Superior temporal gyrus (tissue), 1 donor: Measurements from ENCODE around the gene CDSN.
"Not testable (repeated sequence)": the region's sequence is repeated elsewhere in the genome, so short reads cannot be mapped to it uniquely, and the experiment has no call there.

Experiments
- DNase-seq: peaks from one replicate; pipeline ENCODE4 v3.0.0-alpha.2; 2016; ENCODE audit errors: extremely low spot score

CDSN gene

DNA sequence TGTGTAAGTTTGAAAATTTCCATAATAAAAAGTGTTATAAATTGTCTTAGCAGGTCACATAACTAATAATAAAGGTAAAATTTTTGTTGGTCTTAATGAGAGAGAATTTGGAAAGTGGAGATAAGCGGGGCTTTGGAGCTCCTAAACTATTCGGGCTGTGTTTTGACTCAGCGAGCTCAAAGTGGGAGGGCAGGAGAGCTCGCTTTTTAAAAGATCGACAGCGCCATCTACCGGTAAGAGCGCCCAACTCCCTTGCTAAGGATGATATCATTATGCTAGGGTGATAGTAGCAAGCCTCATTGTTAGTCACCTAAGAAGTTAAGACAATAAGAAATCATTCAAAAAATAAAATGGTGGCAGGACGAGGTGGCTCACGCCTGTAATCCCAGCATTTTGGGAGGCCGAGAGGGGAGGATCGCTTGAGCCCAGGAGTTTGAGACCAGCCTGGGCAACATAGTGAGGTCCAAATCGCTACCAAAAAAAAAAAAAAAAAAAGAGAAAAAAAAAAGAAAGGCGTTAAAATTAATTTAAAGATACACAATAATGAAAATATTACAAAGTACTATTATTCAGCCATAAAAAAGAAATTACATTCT is 32.7 kb downstream of the CDSN start:
- peak; percentile 99 for DNase-seq

DNA sequence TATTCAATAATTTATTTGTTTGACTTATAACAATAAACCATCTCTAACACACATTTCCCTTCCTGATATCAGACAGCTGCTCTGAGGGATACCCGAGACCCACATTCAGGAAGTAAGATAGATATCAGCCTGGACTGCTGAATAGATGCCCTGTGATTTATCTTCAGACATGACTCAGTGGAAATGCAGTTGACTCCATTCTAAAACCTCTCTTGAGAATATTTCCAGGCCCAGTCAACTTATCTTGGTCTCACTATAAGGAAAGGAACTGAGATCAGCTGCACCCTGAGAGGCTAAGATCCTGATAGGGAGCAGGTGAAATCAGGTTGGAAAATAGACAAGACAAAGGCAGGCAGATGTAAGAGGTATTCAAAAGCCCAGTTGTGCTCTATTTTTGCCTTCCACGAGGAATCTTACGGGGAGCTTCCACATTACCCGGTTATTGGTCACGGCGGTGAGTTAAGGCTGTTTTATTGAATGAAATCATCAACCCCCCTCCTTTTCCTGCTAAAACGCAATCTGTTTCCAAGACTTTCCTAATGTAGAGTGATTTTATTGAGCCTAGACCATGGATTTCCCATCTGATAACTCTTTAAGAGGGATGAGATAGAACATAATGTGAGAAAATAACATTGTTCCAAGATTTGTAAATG is 33.3 kb downstream of the CDSN start:
- no peak for DNase-seq

DNA sequence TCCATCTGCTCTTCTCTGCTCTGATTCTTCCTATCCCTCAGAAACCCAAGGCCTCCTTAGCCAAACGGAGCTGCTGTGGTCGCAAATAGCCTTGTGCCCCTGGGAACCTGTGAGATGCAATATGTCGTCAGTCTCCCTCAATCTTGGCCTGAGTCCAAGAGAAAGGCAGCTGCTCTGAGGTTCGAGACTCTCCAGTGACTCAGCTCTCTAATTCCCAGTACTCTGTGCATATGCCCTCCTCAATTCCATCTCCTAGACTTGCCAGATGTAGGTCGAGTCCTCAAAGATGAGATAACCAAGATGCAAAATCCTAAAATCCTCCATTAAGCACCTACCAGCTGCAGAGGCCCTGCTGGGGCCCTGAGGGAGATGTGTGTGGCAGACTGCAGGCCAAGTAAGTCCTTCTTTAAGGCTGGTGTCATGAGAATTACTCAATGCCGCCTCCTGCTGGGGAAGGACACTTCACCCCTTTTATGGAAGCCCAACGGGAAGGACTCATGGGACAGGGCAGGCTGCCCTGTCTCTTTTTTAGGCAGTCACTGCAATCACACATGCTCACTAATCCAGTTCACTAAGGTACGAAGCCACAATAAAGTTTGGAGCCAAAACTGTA is 36.4 kb downstream of the CDSN start:
- DNase-seq, result no peak

DNA sequence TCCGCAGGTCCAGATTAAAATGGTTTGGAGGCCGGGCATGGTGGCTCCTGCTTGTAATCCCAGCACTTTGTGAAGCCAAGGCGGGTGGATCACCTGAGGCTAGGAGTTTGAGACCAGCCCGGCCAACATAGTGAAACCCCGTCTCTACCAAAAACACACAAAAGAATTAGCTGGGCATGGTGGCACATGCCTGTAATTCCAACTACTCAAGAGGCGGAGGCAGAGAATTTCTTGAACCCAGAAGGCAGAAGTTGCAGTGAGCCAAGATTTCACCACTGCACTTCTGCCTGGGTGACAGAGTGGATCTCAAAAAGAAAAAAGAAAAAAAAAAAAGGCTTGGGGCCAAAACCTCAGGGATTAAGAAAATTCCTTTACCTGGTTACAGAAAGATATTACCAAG is 38.4 kb downstream of the CDSN start:
- no peak for DNase-seq

DNA sequence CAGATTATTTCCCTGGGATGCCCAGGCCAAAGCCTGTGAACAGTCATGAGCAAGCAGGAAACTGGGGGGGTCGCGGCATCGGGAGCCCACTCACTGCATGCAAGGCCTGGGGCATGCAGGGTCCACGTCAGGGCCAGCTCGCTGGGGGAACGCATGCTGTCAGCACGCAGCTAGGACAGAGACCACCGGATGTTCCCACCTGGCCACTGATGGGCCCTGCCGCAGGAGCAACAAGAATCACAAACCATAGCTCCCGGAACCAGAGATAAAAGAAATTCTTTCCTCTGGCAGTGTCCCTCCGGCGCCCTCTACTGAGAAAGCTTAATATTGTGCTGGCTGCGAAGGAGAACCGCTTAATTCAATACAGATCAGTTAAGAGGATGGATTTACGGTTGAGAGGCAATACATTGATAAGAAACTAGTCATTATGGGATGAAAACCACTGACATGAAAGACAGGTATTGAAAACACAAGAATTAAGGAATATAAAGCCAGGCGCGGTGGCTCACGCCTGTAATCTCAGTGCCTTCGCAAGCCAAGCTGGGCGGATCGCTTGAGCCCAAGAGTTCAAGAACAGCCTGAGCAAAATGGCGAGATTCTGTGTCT is 40.5 kb downstream of the CDSN start:
- peak; percentile 94 for DNase-seq

DNA sequence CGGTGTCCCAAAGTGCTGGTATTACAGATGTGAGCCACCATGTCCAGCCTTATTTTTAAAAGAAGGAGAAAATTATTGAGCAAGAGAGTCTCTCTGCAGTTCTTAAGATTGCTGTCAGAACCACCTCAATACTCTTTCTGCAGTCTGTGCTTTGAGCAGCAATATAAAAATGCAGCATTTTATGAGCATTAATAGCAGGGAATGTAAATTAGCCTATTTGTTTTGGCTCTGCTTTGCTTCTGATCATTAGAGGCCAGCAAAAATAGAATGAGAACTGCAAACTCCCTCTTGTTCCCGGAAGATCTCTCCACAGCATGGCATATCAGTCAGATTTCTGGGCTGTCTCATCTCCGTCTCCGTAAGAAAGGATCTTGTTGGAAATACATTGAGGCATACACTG is 43.6 kb downstream of the CDSN start:
- DNase-seq, result no peak

DNA sequence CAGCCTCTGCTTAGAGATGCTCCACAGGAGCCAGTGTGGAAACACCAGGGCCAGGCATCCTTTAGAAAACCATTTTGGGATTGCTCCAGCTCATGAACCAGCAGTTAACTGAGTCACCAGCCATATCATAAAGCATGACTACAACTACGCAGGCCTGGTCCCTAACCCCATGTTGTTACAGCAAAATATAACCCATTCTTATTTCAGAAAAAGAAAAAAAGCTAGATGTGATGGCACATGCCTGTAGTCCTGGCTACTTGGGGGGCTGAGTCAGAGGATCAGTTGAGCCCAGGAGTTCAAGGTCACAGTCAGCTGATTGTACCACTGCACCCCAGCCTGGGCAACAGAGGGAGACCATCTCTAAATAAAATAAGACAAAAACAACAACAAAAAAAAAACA is 44.7 kb downstream of the CDSN start:
- DNase-seq, result no peak

DNA sequence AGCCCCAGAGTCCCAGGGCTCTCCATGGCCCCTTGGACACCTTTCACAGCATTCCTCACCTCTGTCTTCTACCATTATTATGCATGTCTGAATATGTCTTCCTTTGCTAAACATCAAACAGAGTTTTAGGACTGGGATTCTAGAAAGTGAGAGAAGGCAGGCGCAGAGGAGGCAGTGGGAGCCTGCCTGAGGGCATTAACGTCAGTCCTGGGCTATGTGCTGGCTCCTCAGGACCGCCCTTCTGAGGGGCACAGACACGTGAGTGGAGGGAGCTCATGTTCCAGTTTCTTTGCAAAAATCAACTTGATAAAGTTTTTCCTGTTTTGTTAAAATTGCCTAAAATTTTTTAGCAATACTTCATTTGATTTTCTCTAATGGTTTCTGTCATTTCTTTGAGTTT is 45.8 kb downstream of the CDSN start:
- no peak for DNase-seq

DNA sequence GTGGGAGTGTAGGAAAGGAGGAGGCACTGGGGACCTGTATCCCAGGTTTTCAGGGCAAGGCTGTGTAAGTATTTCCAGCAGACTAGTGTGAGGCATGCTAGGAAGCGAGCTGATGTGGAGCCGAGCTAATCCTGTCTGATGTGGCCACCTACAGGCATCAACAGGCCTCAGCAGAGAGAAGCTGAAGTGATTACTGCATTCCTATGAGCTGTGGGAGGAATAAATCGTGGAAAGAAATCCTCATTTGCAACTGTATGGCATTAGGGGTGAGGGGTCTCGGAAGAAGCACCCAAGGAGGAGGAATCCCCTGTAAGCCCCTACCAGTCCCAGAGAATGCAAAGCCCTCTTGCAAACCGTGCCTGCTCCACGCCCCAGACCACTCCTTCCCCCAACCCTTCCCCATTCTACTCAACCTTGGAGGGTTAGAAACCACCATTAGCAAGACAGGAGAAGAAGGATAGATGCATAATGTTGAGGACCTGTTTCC is 49.5 kb downstream of the CDSN start:
- peak; percentile 90 for DNase-seq

DNA sequence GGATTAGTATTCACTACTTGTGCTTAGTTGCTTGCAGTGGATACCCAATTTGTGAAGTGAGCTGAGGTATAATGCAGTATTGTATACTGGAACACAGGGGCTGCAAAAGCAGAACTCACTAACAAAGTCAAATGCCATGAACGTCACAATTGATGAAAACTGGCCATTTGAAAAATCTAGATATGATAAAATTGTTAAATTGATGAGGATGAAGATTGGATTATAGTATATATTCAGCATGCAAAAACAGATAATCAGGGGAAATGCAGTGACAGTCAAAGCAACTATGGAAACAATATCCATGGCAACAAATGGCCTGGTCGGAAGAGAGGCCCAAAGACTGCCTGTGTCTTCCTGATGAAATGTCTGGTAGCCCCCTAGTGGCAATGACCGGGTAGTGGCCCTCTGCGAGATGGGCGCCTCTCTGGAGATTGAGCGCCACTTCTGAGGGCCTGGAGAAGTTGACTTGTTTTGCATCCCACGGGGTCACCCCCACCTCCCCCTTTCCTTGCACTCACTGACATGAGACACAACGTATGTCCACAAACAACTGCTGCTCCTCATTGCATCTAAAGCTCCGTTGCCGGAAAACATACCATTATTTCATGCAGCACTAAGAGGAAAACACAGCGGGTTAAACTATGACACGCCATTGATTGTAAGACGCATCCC is 51.4 kb downstream of the CDSN start:
- peak; percentile 98 for DNase-seq

DNA sequence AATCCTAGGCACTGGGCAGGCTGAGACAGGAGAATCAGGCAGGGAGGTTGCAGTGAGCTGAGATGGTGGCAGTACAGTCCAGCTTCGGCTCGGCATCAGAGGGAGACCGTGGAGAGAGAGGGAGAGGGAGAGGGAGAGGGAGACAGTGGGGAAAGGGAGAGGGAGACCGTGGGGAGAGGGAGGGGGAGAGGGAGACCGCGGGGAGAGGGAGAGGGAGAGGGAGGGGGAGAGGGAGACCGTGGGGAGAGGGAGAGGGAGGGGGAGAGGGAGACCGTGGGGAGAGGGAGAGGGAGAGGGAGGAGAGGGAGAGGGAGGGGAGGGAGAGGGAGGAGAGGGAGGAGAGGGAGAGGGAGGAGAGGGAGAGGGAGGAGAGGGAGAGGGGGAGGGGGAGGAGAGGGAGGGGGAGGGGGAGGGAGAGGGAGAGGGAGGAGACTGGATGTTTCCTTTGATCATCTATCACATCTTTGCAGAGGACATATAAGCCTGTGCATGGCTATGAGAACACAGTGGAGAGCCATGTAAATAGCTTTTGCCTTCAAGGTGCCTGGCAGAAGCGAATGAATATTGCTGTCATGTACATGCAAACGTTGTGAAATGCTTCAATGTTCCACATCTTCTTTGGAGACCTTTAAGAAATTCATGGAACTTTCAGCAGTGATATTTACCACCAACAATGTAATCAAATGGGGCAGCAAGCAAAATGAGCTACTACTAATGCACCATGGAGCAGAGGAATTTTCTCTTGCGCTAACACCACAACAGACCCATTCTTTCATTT is 52.2 kb downstream of the CDSN start:
- not testable (repeated sequence) for DNase-seq

DNA sequence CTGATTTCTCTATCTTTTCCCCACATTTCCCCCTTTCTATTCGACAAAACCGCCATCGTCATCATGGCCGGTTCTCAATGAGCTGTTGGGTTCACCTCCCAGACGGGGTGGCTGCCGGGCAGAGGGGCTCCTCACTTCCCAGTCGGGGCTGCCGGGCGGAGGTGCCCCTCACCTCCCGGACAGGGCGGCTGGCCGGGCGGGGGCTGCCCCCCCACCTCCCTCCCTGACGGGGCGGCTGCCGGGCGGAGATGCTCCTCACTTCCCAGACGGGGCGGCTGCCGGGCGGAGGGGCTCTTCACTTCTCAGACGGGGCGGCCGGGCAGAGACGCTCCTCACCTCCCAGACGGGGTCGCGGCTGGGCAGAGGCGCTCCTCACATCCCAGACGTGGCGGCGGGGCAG is 53.2 kb downstream of the CDSN start:
- DNase-seq, result not testable (repeated sequence)

DNA sequence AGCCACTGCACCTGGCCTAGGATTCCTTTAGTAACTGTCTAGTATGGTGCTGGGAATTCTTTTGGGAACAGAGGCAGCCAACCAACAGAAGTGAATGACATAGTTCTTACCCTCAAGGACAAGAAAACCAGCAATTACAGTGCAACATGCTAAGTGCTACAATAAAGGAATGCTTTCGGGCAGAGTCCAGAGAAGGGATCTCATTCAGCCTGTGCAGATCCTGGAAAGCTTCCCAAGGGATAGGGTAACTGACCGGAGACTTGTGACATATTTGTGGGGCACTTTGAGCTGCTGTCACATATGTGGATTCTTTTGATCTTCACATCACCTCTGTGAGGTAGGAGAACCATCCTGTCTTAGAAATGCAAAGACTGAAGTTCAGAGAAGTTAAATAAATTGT is 54.7 kb downstream of the CDSN start:
- DNase-seq, result no peak
